Neural cell (in vitro differentiated cells): ENCODE measurements around the gene RPLP2. TPM values are rescaled to one million over a fixed set of nuclear protein-coding genes. Genes with fewer than 3 reads are reported as not detected.

Experiments
- H2AFZ ChIP-seq: fragments of 200-600, 300-800 bp; sonication (generic), shearing (Covaris generic); 2 replicates; pipeline ENCODE4 v1.6.0; 2014; ENCODE audit warnings: low read depth, mild to moderate bottlenecking, antibody characterized with exemption, low read length, moderate library complexity
- H3F3A ChIP-seq: fragments of 200-600 bp; shearing (Covaris generic); 2 replicates; pipeline ENCODE4 v1.6.1; 2016; ENCODE audit warnings: mild to moderate bottlenecking, moderate library complexity, mixed read lengths, antibody characterized with exemption, low read length; ENCODE audit not compliant: insufficient read depth, poor library complexity, severe bottlenecking
- H3K27ac ChIP-seq: fragments of 200-600, 300-800 bp; sonication (generic), shearing (Covaris generic); 2 replicates; pipeline ENCODE4 v1.5.1; 2014; ENCODE audit warnings: mild to moderate bottlenecking, low read length, moderate library complexity
- H3K27me3 ChIP-seq: fragments of 300-800, 200-600 bp; sonication (generic), shearing (Covaris generic); 2 replicates; pipeline ENCODE4 v1.6.0; 2014; ENCODE audit warnings: mild to moderate bottlenecking, low read depth, low read length, moderate library complexity; ENCODE audit not compliant: insufficient read depth
- H3K36me3 ChIP-seq: fragments of 300-800, 200-600 bp; sonication (generic), shearing (Covaris generic); 2 replicates; pipeline ENCODE4 v1.5.1; 2014; ENCODE audit warnings: mild to moderate bottlenecking, antibody characterized with exemption, low read length, moderate library complexity; ENCODE audit not compliant: insufficient read depth
- H3K4me2 ChIP-seq: fragments of 300-800, 200-600 bp; sonication (generic), shearing (Covaris generic); 2 replicates; pipeline ENCODE4 v1.6.0; 2014; ENCODE audit warnings: mild to moderate bottlenecking, low read length
- H3K4me3 ChIP-seq: fragments of 300-800, 200-600 bp; sonication (generic), shearing (Covaris generic); 2 replicates; pipeline ENCODE4 v1.5.1; 2014; ENCODE audit warnings: mild to moderate bottlenecking, low read length, moderate library complexity
- H3K79me2 ChIP-seq: fragments of 200-600 bp; shearing (Covaris generic); replicated peaks from 2 replicates; pipeline ENCODE4 v1.6.0; 2014; ENCODE audit warnings: mild to moderate bottlenecking, low read length, moderate library complexity; ENCODE audit not compliant: insufficient read depth
- H3K9ac ChIP-seq: fragments of 300-800, 200-600 bp; sonication (generic), shearing (Covaris generic); 2 replicates; pipeline ENCODE4 v1.6.1; 2016; ENCODE audit warnings: mild to moderate bottlenecking, low read length, mixed read lengths
- H3K9me2 ChIP-seq: fragments of 200-600 bp; shearing (Covaris generic); 2 replicates; pipeline ENCODE4 v1.6.1; 2016; ENCODE audit warnings: mild to moderate bottlenecking, low read length, mixed read lengths; ENCODE audit not compliant: insufficient read depth
- H3K9me3 ChIP-seq: fragments of 200-600, 300-800 bp; sonication (generic), shearing (Covaris generic); 2 replicates; pipeline ENCODE4 v1.6.1; 2016; ENCODE audit warnings: mild to moderate bottlenecking, mixed run types, low read length, moderate library complexity, mixed read lengths
- H4K20me1 ChIP-seq: fragments of 200-600 bp; shearing (Covaris generic); 2 replicates; pipeline ENCODE4 v1.6.1; 2016; ENCODE audit warnings: mild to moderate bottlenecking, mixed run types; ENCODE audit not compliant: insufficient read depth
- CTCF ChIP-seq: fragments of 450-650 bp; IDR thresholded peaks from 2 replicates; pipeline ENCODE4 v1.5.1; 2014; ENCODE audit warnings: antibody characterized with exemption, mild to moderate bottlenecking, moderate library complexity; ENCODE audit not compliant: poor library complexity, severe bottlenecking
- EP300 ChIP-seq: fragments of 450-650 bp; conservative IDR thresholded peaks from 2 replicates; pipeline ENCODE4 v1.6.1; 2014; ENCODE audit warnings: antibody characterized with exemption, mild to moderate bottlenecking, moderate library complexity; ENCODE audit not compliant: poor library complexity, severe bottlenecking
- EZH2 ChIP-seq: fragments of 200-600, 300-800 bp; shearing (Covaris generic), sonication (generic); IDR thresholded peaks from 2 replicates; pipeline ENCODE4 v1.6.1; 2014; ENCODE audit warnings: antibody characterized with exemption, low read length, borderline replicate concordance, mild to moderate bottlenecking; ENCODE audit not compliant: insufficient read depth, poor library complexity, severe bottlenecking
- MXI1 ChIP-seq: fragments of 450-650 bp; conservative IDR thresholded peaks from 2 replicates; pipeline ENCODE4 v1.6.1; 2014; ENCODE audit warnings: antibody characterized with exemption, mild to moderate bottlenecking; ENCODE audit not compliant: poor library complexity, severe bottlenecking
- POLR2AphosphoS5 ChIP-seq: IDR thresholded peaks from 2 replicates; pipeline ENCODE4 v1.6.1; 2012
- RAD21 ChIP-seq: fragments of 450-650 bp; conservative IDR thresholded peaks from 2 replicates; pipeline ENCODE4 v1.6.1; 2014; ENCODE audit warnings: antibody characterized with exemption, mild to moderate bottlenecking, moderate library complexity
- REST ChIP-seq: IDR thresholded peaks from 2 replicates; pipeline ENCODE4 v1.6.1; 2012; ENCODE audit warnings: borderline replicate concordance
- SMC3 ChIP-seq: fragments of 450-650 bp; conservative IDR thresholded peaks from 2 replicates; pipeline ENCODE4 v1.6.1; 2014; ENCODE audit warnings: antibody characterized with exemption, mild to moderate bottlenecking, moderate library complexity; ENCODE audit not compliant: poor library complexity
- TAF1 ChIP-seq: IDR thresholded peaks from 2 replicates; pipeline ENCODE4 v1.6.1; 2012; ENCODE audit warnings: low read depth
- polyA plus RNA-seq: library from polyadenylated mRNA; depleted of rRNA; stranded (reverse); fragments of >200 nt; gene quantifications from 2 replicates; pipeline ENCODE4 v1.2.3, GENCODE V29; 2014

RPLP2 gene
- polyA plus RNA-seq, 1 donor from 2014 or later = 147 TPM

GRCh38 chr11:836700-837099 is 26.9 kb downstream of the RPLP2 start:
- H3K4me2 ChIP-seq = no peak overlapping the region
- no peaks in the 10 kb centered on the region for H3K36me3 ChIP-seq

GRCh38 chr11:837189-837989 is 27.6 kb downstream of the RPLP2 start:
- Histone ChIP-seq H3K27me3 (no peaks in the 10 kb centered on the region), H3K36me3 (no peaks in the 10 kb centered on the region), H2AFZ (no peak overlapping the region), H3K4me2 (no peak overlapping the region), H3F3A (no peaks in the 10 kb centered on the region), H3K79me2 (peaks cover 12% of the 10 kb centered on the region), H3K27ac (no peak overlapping the region), H4K20me1 (no peaks in the 10 kb centered on the region), H3K9me3 (no peaks in the 10 kb centered on the region), H3K9ac (no peak overlapping the region), H3K9me2 (no peaks in the 10 kb centered on the region), H3K4me3 (no peak overlapping the region)
- TF ChIP-seq TAF1 (no peak), REST (no peak), RAD21 (no peak), POLR2AphosphoS5 (no peak), SMC3 (no peak)

More at GRCh38 chr11:836700-837099, 26.9 kb downstream of the RPLP2 start:
- Histone ChIP-seq H3K79me2 (peaks cover 6% of the 10 kb centered on the region), H3K9me2 (no peaks in the 10 kb centered on the region), H3F3A (no peaks in the 10 kb centered on the region), H3K9me3 (no peaks in the 10 kb centered on the region), H3K4me3 (no peak overlapping the region), H4K20me1 (no peaks in the 10 kb centered on the region), H3K27me3 (no peaks in the 10 kb centered on the region), H3K27ac (no peak overlapping the region), H3K9ac (no peak overlapping the region), H2AFZ (no peak overlapping the region)
- no peak for TF ChIP-seq RAD21
- no peak for TF ChIP-seq REST
- no peak for TF ChIP-seq EP300
- no peak for TF ChIP-seq MXI1
- TF ChIP-seq CTCF = no peak
- no peak for TF ChIP-seq EZH2
- TF ChIP-seq POLR2AphosphoS5 = no peak
- TF ChIP-seq TAF1 = no peak
- no peak for TF ChIP-seq SMC3
